Naive thymus-derived CD4-positive, alpha-beta T cell (primary cell): ENCODE data around the gene ADD3. TPM values are rescaled to one million over a fixed set of nuclear protein-coding genes. Genes with fewer than 3 reads are reported as not detected.
A peak's percentile ranks its signal among the peaks of the same experiment; 100 is the strongest.

Experiments used
- ATAC-seq: fragments of 150-1000 bp; cut with Tn5 transposase; 2 replicates; pipeline ENCODE4 v1.10.0; 2021; ENCODE audit warnings: mild to moderate bottlenecking, moderate library complexity
- CTCF ChIA-PET: fragments of 350-600 bp; sonication (Branson Sonifier 250); formaldehyde crosslinking; loops from one replicate; lab custom pipeline; 2021; ENCODE audit warnings: antibody characterized with exemption; lab: Charles Lee
- POLR2A ChIA-PET: fragments of 350-600 bp; sonication (Branson Sonifier 250); formaldehyde crosslinking; loops from one replicate; lab custom pipeline; 2021; ENCODE audit warnings: antibody characterized with exemption, inconsistent platforms; lab: Charles Lee
- DNase-seq, 9 donors: peaks; one replicate each; pipeline versions ENCODE4 v3.0.0 to v3.0.0-alpha.2; 2020 to 2022; ENCODE audit warnings: mixed read lengths in 1 of 9
- H3K27ac ChIP-seq: one replicate; pipeline ENCODE4 v1.7.0; 2013; ENCODE audit warnings: mild to moderate bottlenecking, low read depth, low read length, moderate library complexity
- H3K27me3 ChIP-seq, 2 donors: one replicate each; pipeline ENCODE4 v1.7.0; 2013; ENCODE audit warnings: low read length in 2 of 2, mild to moderate bottlenecking in 2 of 2, moderate library complexity in 2 of 2; ENCODE audit not compliant: control insufficient read depth in 2 of 2, insufficient read depth in 2 of 2
- H3K36me3 ChIP-seq, 3 experiments: 1 replicate in 2 of 3; 2 replicates in 1 of 3; pipeline ENCODE4 v1.7.0; 2013; ENCODE audit warnings: low read length in 3 of 3, mild to moderate bottlenecking in 3 of 3, moderate library complexity in 1 of 3; ENCODE audit not compliant: insufficient read depth in 3 of 3, control insufficient read depth in 2 of 3
- H3K4me1 ChIP-seq, 2 donors: one replicate each; pipeline ENCODE4 v1.7.0; 2013; ENCODE audit warnings: low read length in 2 of 2, mild to moderate bottlenecking in 2 of 2, moderate library complexity in 1 of 2; ENCODE audit not compliant: control insufficient read depth in 2 of 2, insufficient read depth in 2 of 2
- H3K4me3 ChIP-seq: 2 replicates; pipeline ENCODE4 v1.7.0; 2013; ENCODE audit warnings: mild to moderate bottlenecking, low read length
- H3K9me3 ChIP-seq, 3 experiments: 1 replicate in 2 of 3; 2 replicates in 1 of 3; pipeline ENCODE4 v1.7.0; 2013; ENCODE audit warnings: low read length in 3 of 3; ENCODE audit not compliant: control insufficient read depth in 2 of 3
- H3K27ac Mint-ChIP-seq, 9 donors: one replicate each; pipeline ENCODE4 v1.8.0; 2020 to 2022; ENCODE audit warnings: mixed read lengths in 9 of 9, mild to moderate bottlenecking in 8 of 9, moderate library complexity in 5 of 9, inconsistent platforms in 2 of 9
- H3K27me3 Mint-ChIP-seq, 5 donors: one replicate each; pipeline ENCODE4 v1.8.0; 2021 to 2022; ENCODE audit warnings: mixed read lengths in 5 of 5, mild to moderate bottlenecking in 1 of 5
- H3K36me3 Mint-ChIP-seq, 5 donors: one replicate each; pipeline ENCODE4 v1.8.0; 2020 to 2022; ENCODE audit warnings: mixed read lengths in 5 of 5, mild to moderate bottlenecking in 3 of 5, inconsistent platforms in 1 of 5
- H3K4me1 Mint-ChIP-seq, 7 donors: one replicate each; pipeline ENCODE4 v1.8.0; 2020 to 2022; ENCODE audit warnings: mixed read lengths in 7 of 7, mild to moderate bottlenecking in 3 of 7, inconsistent platforms in 1 of 7
- H3K4me3 Mint-ChIP-seq, 10 donors: one replicate each; pipeline ENCODE4 v1.8.0; 2020 to 2022; ENCODE audit warnings: mild to moderate bottlenecking in 10 of 10, mixed read lengths in 10 of 10, moderate library complexity in 6 of 10, inconsistent platforms in 2 of 10
- H3K9me3 Mint-ChIP-seq, 11 donors: one replicate each; pipeline ENCODE4 v1.8.0; 2020 to 2022; ENCODE audit warnings: mixed read lengths in 11 of 11, mild to moderate bottlenecking in 4 of 11, inconsistent platforms in 1 of 11, moderate library complexity in 1 of 11
- intact Hi-C, 2 donors: fragments of 100-400 bp; cut with micrococcal nuclease; formaldehyde crosslinking; loops; one replicate each; pipeline ENCODE4 v1.15.1; 2023
- polyA plus RNA-seq, 2 donors: library from polyadenylated mRNA; unstranded; fragments of 300-500 nt; fragmentation: Illumina TruSeq; gene quantifications; one replicate each; pipeline ENCODE4 v1.2.3, GENCODE V29; 2021
- total RNA-seq, 6 experiments: library from RNA in 5 of 6; stranded (reverse) in 5 of 6; gene quantifications; 1 replicate in 5 of 6; 2 replicates in 1 of 6; pipeline ENCODE4 v1.2.3 and lab custom pipeline; 2021 to 2026

ADD3 gene
- total and polyA plus RNA-seq, 7 experiments from 2014 or later: 281 to 535 (median 450) TPM

GRCh38 chr10:110078317-110078716 is 70.5 kb downstream of the ADD3 start:
- Histone ChIP-seq H3K27ac (peak overlapping the region; percentile 56), H3K4me1 (peaks cover 71 to 87% of the 10 kb centered on the region in 2 donors), H3K27me3 (no peaks in the 10 kb centered on the region), H3K4me3 (peak overlapping the region; percentile 21), H3K36me3 (no peaks in the 10 kb centered on the region), H3K9me3 (no peaks in the 10 kb centered on the region)
- Mint-ChIP-seq H3K9me3 (peaks cover 0 to 5% (median 0%) of the 10 kb centered on the region in 11 donors), H3K4me3 (peak overlapping the region; percentile 73 to 92 (median 86)), H3K4me1 (peaks cover 64 to 97% (median 90%) of the 10 kb centered on the region in 7 donors), H3K27ac (peak overlapping the region; percentile 79 to 97 (median 94)), H3K27me3 (no peaks in the 10 kb centered on the region), H3K36me3 (peaks cover 0 to 48% (median 13%) of the 10 kb centered on the region in 5 donors)
- CTCF ChIA-PET: interaction anchor here (0.8 to 1.6 kb wide), 6 partner anchors 9 to 194 kb away, joined by 3 to 6 read pairs (median 4); no protein-coding TSS in a partner anchor
- ATAC-seq: no peak
- POLR2A ChIA-PET: interaction anchor here (0.6 to 2.1 kb wide), 12 partner anchors 10 to 132 kb away, joined by 3 to 10 read pairs (median 4); partner anchors contain the start of gene MXI1
- intact Hi-C loops: loop anchor here (5.0 to 10.0 kb wide), 5 partner anchors 36 to 786 kb away; partner anchors contain the start of gene MXI1 (in 1 of the 2)
- no peak for DNase-seq

- Histone ChIP-seq H3K36me3 (no peaks in the 10 kb centered on the region), H3K27ac (peak overlapping the region; percentile 47), H3K4me1 (peaks cover 68 to 82% of the 10 kb centered on the region in 2 donors), H3K4me3 (no peak overlapping the region), H3K27me3 (no peaks in the 10 kb centered on the region), H3K9me3 (no peaks in the 10 kb centered on the region)
- Mint-ChIP-seq H3K4me3 (peak overlapping the region; percentile 38 to 92 (median 64)), H3K9me3 (peaks cover 0 to 7% (median 0%) of the 10 kb centered on the region in 11 donors), H3K4me1 (peaks cover 64 to 99% (median 88%) of the 10 kb centered on the region in 7 donors), H3K27ac (peak overlapping the region; percentile 51 to 94 (median 94)), H3K36me3 (peaks cover 0 to 57% (median 17%) of the 10 kb centered on the region in 5 donors), H3K27me3 (no peaks in the 10 kb centered on the region)
- DNase-seq (peak in 1 of 9 donors; percentile 32), ATAC-seq (peak; percentile 53)
- CTCF ChIA-PET: interaction anchor here (1.4 to 2.1 kb wide), 2 partner anchors 21 to 197 kb away, joined by 5 to 7 read pairs; no protein-coding TSS in a partner anchor
- POLR2A ChIA-PET: interaction anchor here (0.6 to 3.8 kb wide), 12 partner anchors 8 to 784 kb away, joined by 3 to 9 read pairs (median 3); no protein-coding TSS in a partner anchor
- intact Hi-C loops: loop anchor here in 1 of 2 donors (2.0 kb wide), 2 partner anchors 13 to 15 kb away; no protein-coding TSS in a partner anchor
These were observed 74.1 kb downstream of the ADD3 start for GRCh38 chr10:110081911-110082310.

- Mint-ChIP-seq H3K9me3 (peaks cover 0 to 7% (median 0%) of the 10 kb centered on the region in 11 donors), H3K4me1 (peaks cover 61 to 99% (median 89%) of the 10 kb centered on the region in 7 donors), H3K36me3 (peaks cover 0 to 57% (median 21%) of the 10 kb centered on the region in 5 donors), H3K4me3 (peak overlapping the region in 4 of 10 donors; percentile 4 to 35 (median 26)), H3K27ac (peak overlapping the region in 6 of 9 donors; percentile 29 to 94 (median 61)), H3K27me3 (no peaks in the 10 kb centered on the region)
- H3K4me3 ChIP-seq: no peak overlapping the region
- ChIA-PET CTCF (interaction anchor here (0.5 to 1.4 kb wide), 3 partner anchors 10 to 199 kb away, joined by 3 to 4 read pairs (median 4); no protein-coding TSS in a partner anchor), POLR2A (interaction anchor here (0.7 to 3.8 kb wide), 4 partner anchors 10 to 217 kb away, joined by 3 to 9 read pairs (median 4); no protein-coding TSS in a partner anchor)
- no peak overlapping the region for H3K27ac ChIP-seq
- no peak for DNase-seq
- no peaks in the 10 kb centered on the region for H3K36me3 ChIP-seq
- no peak for ATAC-seq
- intact Hi-C loops: no loop called here
- no peaks in the 10 kb centered on the region for H3K27me3 ChIP-seq
- H3K4me1 ChIP-seq: peaks cover 64 to 76% of the 10 kb centered on the region in 2 donors
- H3K9me3 ChIP-seq: no peaks in the 10 kb centered on the region
These were observed 76.1 kb downstream of the ADD3 start for GRCh38 chr10:110083884-110084283.

- H3K27ac Mint-ChIP-seq: peak overlapping the region; percentile 4 to 63 (median 45)
- H3K9me3 ChIP-seq: no peaks in the 10 kb centered on the region
- H3K4me1 Mint-ChIP-seq: peaks cover 48 to 96% (median 88%) of the 10 kb centered on the region in 7 donors
- intact Hi-C loops: loop anchor here in 1 of 2 donors (1.0 to 2.0 kb wide), 2 partner anchors 7 to 17 kb away; no protein-coding TSS in a partner anchor
- ChIA-PET POLR2A (interaction anchor here (1.0 to 1.5 kb wide), 2 partner anchors 11 to 17 kb away, joined by 3 to 9 read pairs; no protein-coding TSS in a partner anchor), CTCF (interaction anchor here (1.3 kb wide), 1 partner anchor 9 kb away, joined by 3 read pairs; no protein-coding TSS in a partner anchor)
- DNase-seq: no peak
- H3K27ac ChIP-seq: no peak overlapping the region
- H3K4me1 ChIP-seq: peaks cover 38 to 44% of the 10 kb centered on the region in 2 donors
- H3K4me3 ChIP-seq: no peak overlapping the region
- H3K9me3 Mint-ChIP-seq: peaks cover 0 to 9% (median 0%) of the 10 kb centered on the region in 11 donors
- no peaks in the 10 kb centered on the region for H3K27me3 Mint-ChIP-seq
- H3K36me3 Mint-ChIP-seq: peaks cover 7 to 52% (median 34%) of the 10 kb centered on the region in 5 donors
- H3K4me3 Mint-ChIP-seq: peak overlapping the region in 8 of 10 donors; percentile 26 to 55 (median 35)
- H3K27me3 ChIP-seq: no peaks in the 10 kb centered on the region
- no peaks in the 10 kb centered on the region for H3K36me3 ChIP-seq
- ATAC-seq: no peak
These were observed 79.9 kb downstream of the ADD3 start for GRCh38 chr10:110087682-110088081.

GRCh38 chr10:110088367-110089104 is 80.8 kb downstream of the ADD3 start:
- Mint-ChIP-seq H3K4me3 (peak overlapping the region in 5 of 10 donors; percentile 29 to 45 (median 38)), H3K9me3 (peaks cover 0 to 4% (median 0%) of the 10 kb centered on the region in 11 donors), H3K27ac (peak overlapping the region in 5 of 9 donors; percentile 35 to 65 (median 56)), H3K27me3 (no peaks in the 10 kb centered on the region), H3K36me3 (peaks cover 7 to 44% (median 30%) of the 10 kb centered on the region in 5 donors), H3K4me1 (peaks cover 43 to 96% (median 82%) of the 10 kb centered on the region in 7 donors)
- intact Hi-C loops: loop anchor here in 1 of 2 donors (1.0 to 2.0 kb wide), 2 partner anchors 8 to 16 kb away; no protein-coding TSS in a partner anchor
- POLR2A ChIA-PET: interaction anchor here (0.7 to 1.5 kb wide), 2 partner anchors 10 to 12 kb away, joined by 3 to 9 read pairs; no protein-coding TSS in a partner anchor
- no peaks in the 10 kb centered on the region for H3K36me3 ChIP-seq
- peaks cover 32 to 35% of the 10 kb centered on the region in 2 donors for H3K4me1 ChIP-seq
- no peak overlapping the region for H3K4me3 ChIP-seq
- CTCF ChIA-PET: interaction anchor here (0.7 to 1.3 kb wide), 3 partner anchors 8 to 14 kb away, joined by 3 to 5 read pairs (median 4); no protein-coding TSS in a partner anchor
- no peaks in the 10 kb centered on the region for H3K9me3 ChIP-seq
- no peak for ATAC-seq
- DNase-seq: no peak
- H3K27me3 ChIP-seq: no peaks in the 10 kb centered on the region
- no peak overlapping the region for H3K27ac ChIP-seq

- no peak overlapping the region for H3K4me3 ChIP-seq
- intact Hi-C loops: no loop called here
- ATAC-seq (no peak), DNase-seq (no peak)
- ChIA-PET CTCF (no interaction called here), POLR2A (no interaction called here)
- no peaks in the 10 kb centered on the region for H3K27me3 ChIP-seq
- peaks cover 0 to 4% (median 0%) of the 10 kb centered on the region in 11 donors for H3K9me3 Mint-ChIP-seq
- H3K27ac ChIP-seq: no peak overlapping the region
- H3K36me3 ChIP-seq: no peaks in the 10 kb centered on the region
- no peaks in the 10 kb centered on the region for H3K27me3 Mint-ChIP-seq
- H3K9me3 ChIP-seq: no peaks in the 10 kb centered on the region
- peak overlapping the region in 3 of 10 donors; percentile 6 to 36 (median 29) for H3K4me3 Mint-ChIP-seq
- peak overlapping the region in 2 of 9 donors; percentile 13 to 42 for H3K27ac Mint-ChIP-seq
- peaks cover 43 to 98% (median 84%) of the 10 kb centered on the region in 7 donors for H3K4me1 Mint-ChIP-seq
- peaks cover 17 to 26% of the 10 kb centered on the region in 2 donors for H3K4me1 ChIP-seq
- H3K36me3 Mint-ChIP-seq: peaks cover 7 to 30% (median 23%) of the 10 kb centered on the region in 5 donors
These were observed 84.0 kb downstream of the ADD3 start for GRCh38 chr10:110091830-110092229.
